NCI-H2029 (cell line): ENCODE results near the gene TBC1D14.
A peak's percentile ranks its signal among the peaks of the same experiment; 100 is the strongest.

Source experiments
- DNase-seq: peaks from one replicate; lab custom pipeline; 2025; lab: John Stamatoyannopoulos, UW

The TBC1D14 gene

GRCh38 chr4:6909113-6909969 is at the start of gene TBC1D14:
Gene TBC1D14 (plus strand): TSS chr4:6909826. CDS start chr4:6923390, 13,564 bp downstream.
- peak; percentile 74 for DNase-seq

- no peak for DNase-seq
Observed at GRCh38 chr4:6868386-6868785, 41.2 kb upstream of the TBC1D14 start.

DNA sequence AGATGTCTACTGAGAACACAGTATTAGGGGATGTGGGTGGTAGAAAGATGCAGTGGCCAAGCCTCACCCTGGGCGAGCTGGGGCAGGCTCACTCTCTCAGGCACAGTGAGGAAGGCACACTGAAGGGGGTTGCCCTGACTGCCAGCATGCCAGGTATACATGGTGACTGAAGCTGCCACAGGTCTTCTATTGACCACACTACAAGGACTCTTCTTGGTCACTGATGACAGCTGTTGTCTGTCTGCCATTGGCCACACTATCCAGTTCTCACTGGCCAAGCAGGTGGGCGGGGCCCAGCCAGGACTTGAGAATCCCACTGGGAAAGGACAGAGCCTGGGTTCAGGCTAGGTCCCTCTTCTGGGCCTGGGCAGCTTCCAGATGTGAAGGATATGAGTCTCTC is 39.7 kb upstream of the TBC1D14 start:
- no peak for DNase-seq

GRCh38 chr4:6873291-6873690 is 36.3 kb upstream of the TBC1D14 start:
- no peak for DNase-seq

GRCh38 chr4:6873792-6874461 is 35.7 kb upstream of the TBC1D14 start:
- peak; percentile 41 for DNase-seq

GRCh38 chr4:6874981-6875380 is 34.6 kb upstream of the TBC1D14 start:
- no peak for DNase-seq

DNA sequence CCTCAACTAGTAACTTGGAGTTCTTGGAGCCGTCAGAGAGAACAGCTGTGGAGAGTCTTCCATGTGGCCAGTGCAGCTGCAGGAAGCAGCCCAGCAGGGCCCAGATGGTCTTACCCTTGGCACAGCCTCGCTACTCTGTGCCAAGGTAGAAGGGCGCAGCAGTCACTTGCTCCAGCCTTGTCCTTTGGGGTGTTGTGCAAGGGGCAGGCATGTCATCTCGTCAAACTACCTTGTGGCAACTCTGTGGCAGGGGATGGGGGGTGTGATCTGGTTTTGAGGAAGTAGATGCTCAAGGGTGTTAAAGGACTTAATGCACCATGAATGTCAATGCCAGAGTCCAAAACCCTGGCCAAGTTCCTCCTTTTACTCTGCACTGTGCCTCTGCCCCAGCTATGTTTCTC is 34.2 kb upstream of the TBC1D14 start:
- no peak for DNase-seq

DNA sequence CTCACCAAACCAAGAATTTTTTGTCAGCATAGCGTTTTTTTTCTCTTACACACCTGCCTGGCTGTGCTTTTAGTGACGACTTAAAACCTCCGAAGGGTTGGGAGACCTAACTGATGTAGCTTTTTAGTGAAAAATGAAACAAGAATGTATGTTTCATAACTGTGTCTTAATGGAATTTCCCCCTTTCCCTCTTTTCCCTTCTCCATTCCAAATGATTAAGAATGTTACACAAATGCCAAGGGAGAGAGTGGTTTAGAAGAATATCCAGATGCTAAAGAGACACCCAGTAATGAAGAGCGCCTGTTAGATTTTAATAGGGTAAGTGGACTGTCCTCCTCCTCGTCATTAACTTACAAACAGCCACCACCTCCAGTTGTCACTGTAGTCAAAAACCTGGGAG is 33.2 kb upstream of the TBC1D14 start:
- DNase-seq: no peak

DNA sequence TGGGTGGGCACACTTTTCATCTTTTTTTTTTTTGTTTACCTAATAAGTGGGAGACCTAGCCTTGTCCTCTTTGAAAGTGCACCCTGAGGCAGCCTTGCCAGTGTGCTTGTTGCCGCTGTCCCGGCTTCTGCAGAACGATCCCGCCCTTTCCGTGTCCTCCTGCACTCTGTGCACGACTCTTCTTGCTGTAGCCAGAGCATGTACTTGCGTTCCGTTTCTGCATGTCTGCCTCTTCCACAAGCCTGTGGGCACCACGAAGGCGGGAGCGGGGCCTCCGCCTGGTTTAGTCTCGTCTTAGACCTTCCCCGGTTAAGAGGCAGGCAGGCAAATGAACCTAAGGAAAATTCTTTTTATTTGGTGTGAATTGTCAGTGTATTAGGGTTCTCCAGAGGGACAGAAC is 32.6 kb upstream of the TBC1D14 start:
- no peak for DNase-seq

GRCh38 chr4:6878451-6879059 is 31.1 kb upstream of the TBC1D14 start:
- DNase-seq: no peak

DNA sequence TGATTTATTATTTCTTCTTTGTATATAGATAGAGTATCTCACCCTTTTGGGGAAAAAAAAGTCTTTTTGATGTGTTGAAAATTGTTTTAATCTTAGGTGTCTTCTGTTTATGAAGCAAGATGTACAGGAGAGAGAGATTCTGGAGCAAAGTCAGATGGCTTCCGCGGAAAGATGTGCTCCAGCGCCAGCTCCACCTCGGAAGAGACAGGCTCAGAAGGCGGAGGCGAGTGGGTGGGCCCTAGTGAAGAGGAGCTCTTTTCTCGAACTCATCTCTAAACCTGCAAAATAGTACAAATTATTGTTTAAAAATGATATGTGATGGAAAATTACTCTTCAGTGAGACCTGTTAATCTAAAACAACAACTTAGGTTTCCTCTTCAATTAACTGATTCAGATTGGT is 28.9 kb upstream of the TBC1D14 start:
- DNase-seq: no peak

DNA sequence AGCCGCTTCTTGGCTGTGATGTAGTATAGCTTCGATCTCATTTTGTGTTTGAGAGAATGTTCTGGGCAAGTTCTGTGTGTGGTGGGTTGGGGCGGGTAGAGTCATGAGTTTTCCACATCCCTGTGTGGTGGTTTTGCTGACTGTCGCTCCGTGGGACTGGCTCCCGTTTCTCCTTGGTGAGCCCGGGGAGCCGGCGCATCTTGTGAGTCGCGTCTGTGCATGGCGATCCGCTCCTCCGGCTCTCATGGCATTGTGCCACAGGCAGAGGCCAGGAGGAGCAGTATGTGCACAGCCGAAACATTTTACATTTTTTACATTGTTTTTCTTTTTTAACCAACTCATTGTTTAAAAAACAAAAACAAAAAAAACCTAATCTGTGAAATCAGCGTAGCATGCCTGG is 27.7 kb upstream of the TBC1D14 start:
- no peak for DNase-seq

GRCh38 chr4:6884341-6884870 is 25.2 kb upstream of the TBC1D14 start:
- DNase-seq: no peak

DNA sequence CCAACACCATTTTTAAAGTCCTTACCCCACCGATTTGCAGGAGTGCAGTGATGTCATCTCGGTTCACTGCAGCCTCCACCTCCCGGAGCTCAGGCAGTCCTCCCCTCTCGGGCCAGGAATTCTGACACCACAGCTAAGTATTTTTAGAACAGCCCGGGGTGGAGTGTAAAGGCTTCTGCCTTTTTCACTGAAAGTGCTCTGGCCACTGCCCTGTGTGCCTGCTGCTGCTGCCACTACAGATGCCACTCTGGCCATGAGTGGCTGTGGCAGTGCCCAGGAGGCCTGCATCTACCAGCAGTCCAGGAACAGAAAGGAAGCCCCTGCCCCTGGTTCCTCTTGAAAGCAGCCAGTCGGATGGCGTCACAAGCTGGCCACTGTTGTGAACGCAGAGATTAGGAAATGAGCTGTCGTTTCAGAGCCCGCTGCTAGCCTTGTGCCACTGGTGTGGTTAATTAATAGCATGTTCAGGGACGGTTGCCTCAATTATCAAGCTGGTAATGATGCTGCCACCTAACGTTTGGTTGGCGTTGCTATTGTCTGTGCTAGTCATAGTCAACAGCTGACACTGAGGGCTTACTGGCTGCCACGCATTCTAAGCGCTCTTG is 23.6 kb upstream of the TBC1D14 start:
- peak; percentile 47 for DNase-seq

- DNase-seq: no peak
Observed at GRCh38 chr4:6886886-6887285, 22.7 kb upstream of the TBC1D14 start.

GRCh38 chr4:6887591-6888371 is 21.8 kb upstream of the TBC1D14 start:
- no peak for DNase-seq

GRCh38 chr4:6888506-6889071 is 21.0 kb upstream of the TBC1D14 start:
- DNase-seq: no peak

DNA sequence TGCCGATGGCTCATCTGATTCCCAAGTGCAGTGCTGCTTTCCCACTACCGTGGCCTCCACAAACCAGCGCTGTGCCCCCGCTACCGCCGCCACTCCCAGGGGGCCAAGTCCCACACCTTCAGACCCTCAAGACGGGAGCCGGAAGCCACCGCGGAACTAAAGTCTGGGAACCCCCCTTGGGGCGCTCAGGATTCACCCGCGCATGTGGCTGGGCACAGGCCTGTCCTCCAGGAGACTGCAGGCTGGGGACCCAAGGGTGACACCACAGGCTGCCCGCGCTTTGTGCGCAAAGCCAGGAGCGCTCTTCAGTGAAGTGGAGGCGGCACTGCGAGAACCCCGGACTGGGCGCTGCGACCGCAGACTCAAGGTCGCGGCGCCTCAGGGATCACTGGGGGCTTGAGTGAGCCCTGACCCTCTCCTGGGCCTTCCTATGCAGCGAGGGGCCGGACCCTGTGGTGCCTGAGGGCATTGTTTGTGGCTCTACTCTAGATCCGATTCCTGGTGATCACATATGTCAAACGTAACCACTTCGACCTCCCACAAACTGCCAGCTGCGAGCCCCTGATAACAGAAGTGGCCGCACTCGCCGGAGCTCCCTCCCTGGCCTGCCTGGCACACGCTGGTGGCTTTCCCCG is 20.4 kb upstream of the TBC1D14 start:
- DNase-seq: no peak

GRCh38 chr4:6889736-6890324 is 19.8 kb upstream of the TBC1D14 start:
- DNase-seq: no peak

DNA sequence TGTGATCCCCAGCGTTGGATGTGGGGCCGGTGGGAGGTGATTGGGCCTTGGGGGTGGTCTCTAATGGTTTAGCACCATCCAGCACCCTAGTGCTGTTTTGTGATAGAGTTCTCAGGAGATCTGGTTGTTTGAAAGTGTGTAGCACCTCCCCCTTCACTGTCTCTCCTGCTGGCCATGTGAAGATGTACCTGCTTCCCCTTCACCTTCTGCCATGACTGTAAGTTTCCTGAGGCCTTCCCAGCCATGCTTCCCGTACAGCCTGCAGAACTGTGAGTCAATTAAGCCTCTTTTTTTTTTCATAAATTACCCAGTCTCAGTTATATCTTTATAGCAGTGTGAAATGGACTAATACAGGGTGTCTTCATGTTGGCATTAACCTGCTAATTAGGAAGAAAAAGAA is 19.3 kb upstream of the TBC1D14 start:
- DNase-seq: no peak
